Measurements from ENCODE around the gene RUVBL2.
A peak's percentile ranks its signal among the peaks of the same experiment; 100 is the strongest.

DNA sequence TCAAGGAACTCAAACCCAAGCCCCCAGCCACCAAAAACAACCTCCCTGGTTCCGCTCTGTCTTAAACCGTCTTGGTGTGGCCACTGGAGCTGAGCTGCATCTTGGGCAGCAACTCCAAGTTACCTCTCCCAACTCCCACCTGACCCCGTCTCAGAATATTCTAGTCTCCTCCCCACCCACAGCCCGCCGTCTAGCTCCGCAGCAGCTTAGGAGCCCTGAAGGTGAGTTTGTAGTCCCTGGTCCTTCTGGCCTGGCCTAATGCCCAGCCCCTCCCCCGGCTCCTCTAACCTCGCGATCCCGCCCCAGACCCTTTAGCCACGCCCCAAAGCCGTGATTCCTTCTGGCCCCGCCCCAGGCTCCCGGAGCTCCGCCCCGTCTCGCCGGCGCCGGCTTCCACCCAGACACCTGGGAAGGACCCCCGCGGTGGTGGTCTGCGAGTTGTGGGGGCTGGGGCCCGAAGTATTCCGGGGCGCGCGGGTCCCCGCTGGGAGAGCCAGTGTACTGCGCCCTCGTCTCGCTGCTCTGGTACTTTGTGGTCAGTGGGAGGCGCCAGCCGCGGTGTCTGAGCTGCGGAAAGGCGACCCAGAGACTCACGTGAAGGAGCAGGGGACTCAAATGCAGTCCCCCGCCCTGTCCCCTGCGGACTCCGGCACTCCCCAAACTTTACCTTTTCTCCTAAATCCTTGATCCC lies 25.7 kb downstream of the RUVBL2 start:
- TF ChIP-seq ZNF660 (tag by site-specific recombination; IDR thresholded peaks at IDR 0.05) (no peak), REST (tag by site-specific recombination; IDR thresholded peaks at IDR 0.05) (no peak), ZNF404 (tag by site-specific recombination; IDR thresholded peaks at IDR 0.05) (no peak), ZNF24 (tag by site-specific recombination; IDR thresholded peaks at IDR 0.05) (no peak), ZNF473 (tag by site-specific recombination; IDR thresholded peaks at IDR 0.05) (no peak), ZNF791 (tag by site-specific recombination; IDR thresholded peaks at IDR 0.05) (no peak), ZNF792 (tag by site-specific recombination; IDR thresholded peaks at IDR 0.05) (no peak)
- TF ChIP-seq, protein P1, sequence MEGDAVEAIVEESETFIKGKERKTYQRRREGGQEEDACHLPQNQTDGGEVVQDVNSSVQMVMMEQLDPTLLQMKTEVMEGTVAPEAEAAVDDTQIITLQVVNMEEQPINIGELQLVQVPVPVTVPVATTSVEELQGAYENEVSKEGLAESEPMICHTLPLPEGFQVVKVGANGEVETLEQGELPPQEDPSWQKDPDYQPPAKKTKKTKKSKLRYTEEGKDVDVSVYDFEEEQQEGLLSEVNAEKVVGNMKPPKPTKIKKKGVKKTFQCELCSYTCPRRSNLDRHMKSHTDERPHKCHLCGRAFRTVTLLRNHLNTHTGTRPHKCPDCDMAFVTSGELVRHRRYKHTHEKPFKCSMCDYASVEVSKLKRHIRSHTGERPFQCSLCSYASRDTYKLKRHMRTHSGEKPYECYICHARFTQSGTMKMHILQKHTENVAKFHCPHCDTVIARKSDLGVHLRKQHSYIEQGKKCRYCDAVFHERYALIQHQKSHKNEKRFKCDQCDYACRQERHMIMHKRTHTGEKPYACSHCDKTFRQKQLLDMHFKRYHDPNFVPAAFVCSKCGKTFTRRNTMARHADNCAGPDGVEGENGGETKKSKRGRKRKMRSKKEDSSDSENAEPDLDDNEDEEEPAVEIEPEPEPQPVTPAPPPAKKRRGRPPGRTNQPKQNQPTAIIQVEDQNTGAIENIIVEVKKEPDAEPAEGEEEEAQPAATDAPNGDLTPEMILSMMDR (tag by site-specific recombination; IDR thresholded peaks at IDR 0.05) = peak; percentile 33; the same call in 1 of the 2 replicates
